H9 (cell line): ENCODE data around the gene PARP3. TPM values are rescaled to one million over a fixed set of nuclear protein-coding genes. Genes with fewer than 3 reads are reported as not detected.

Experiments
- DNase-seq: peaks from one replicate; pipeline ENCODE4 v3.0.0-alpha.2; 2017
- H2AFZ ChIP-seq: one replicate; pipeline ENCODE4 v1.6.1; 2013; ENCODE audit warnings: mild to moderate bottlenecking, low read length, control low read depth, moderate library complexity
- H2AK5ac ChIP-seq: 2 replicates; pipeline ENCODE4 v1.6.1; 2013; ENCODE audit warnings: low read length, control low read depth, mixed read lengths; ENCODE audit not compliant: insufficient read length
- H2BK120ac ChIP-seq: one replicate; pipeline ENCODE4 v1.6.1; 2013; ENCODE audit warnings: low read depth, mild to moderate bottlenecking, low read length, control low read depth, inconsistent platforms; ENCODE audit not compliant: poor library complexity, severe bottlenecking
- H2BK12ac ChIP-seq: 2 replicates; pipeline ENCODE4 v1.6.1; 2013; ENCODE audit warnings: low read length, control low read depth, mixed read lengths, low read depth; ENCODE audit not compliant: insufficient read length
- H2BK15ac ChIP-seq: 2 replicates; pipeline ENCODE4 v1.6.1; 2013; ENCODE audit warnings: low read depth, low read length, control low read depth
- H2BK20ac ChIP-seq: one replicate; pipeline ENCODE4 v1.6.1; 2013; ENCODE audit warnings: low read depth, mild to moderate bottlenecking, low read length, control low read depth, inconsistent platforms; ENCODE audit not compliant: poor library complexity, severe bottlenecking
- H2BK5ac ChIP-seq: 2 replicates; pipeline ENCODE4 v1.6.1; 2013; ENCODE audit warnings: low read length, control low read depth, mixed read lengths; ENCODE audit not compliant: insufficient read length
- H3K14ac ChIP-seq: 2 replicates; pipeline ENCODE4 v1.6.1; 2013; ENCODE audit warnings: low read length, control low read depth; ENCODE audit not compliant: insufficient read depth
- H3K18ac ChIP-seq: 2 replicates; pipeline ENCODE4 v1.6.1; 2013; ENCODE audit warnings: low read depth, mild to moderate bottlenecking, mixed read lengths, low read length, control low read depth; ENCODE audit not compliant: insufficient read length
- H3K23ac ChIP-seq: 2 replicates; pipeline ENCODE4 v1.6.1; 2013; ENCODE audit warnings: low read length, control low read depth, mixed read lengths, low read depth; ENCODE audit not compliant: insufficient read length
- H3K23me2 ChIP-seq: 2 replicates; pipeline ENCODE4 v1.6.1; 2013; ENCODE audit warnings: low read depth, mild to moderate bottlenecking, mixed read lengths, low read length, control low read depth; ENCODE audit not compliant: insufficient read length, poor library complexity, severe bottlenecking
- H3K27ac ChIP-seq: 2 replicates; pipeline ENCODE4 v1.5.1; 2013; ENCODE audit warnings: low read length, control low read depth, mixed read lengths, low read depth; ENCODE audit not compliant: insufficient read length
- H3K27me3 ChIP-seq: 2 replicates; pipeline ENCODE4 v1.6.1; 2013; ENCODE audit warnings: low read length, control low read depth, inconsistent platforms; ENCODE audit not compliant: insufficient read depth
- H3K4ac ChIP-seq: 2 replicates; pipeline ENCODE4 v1.6.1; 2013; ENCODE audit warnings: low read depth, mild to moderate bottlenecking, control low read depth, inconsistent platforms, low read length, moderate library complexity
- H3K4me1 ChIP-seq: 2 replicates; pipeline ENCODE4 v1.6.1; 2013; ENCODE audit warnings: low read length, control low read depth, inconsistent platforms; ENCODE audit not compliant: insufficient read depth
- H3K4me2 ChIP-seq: 2 replicates; pipeline ENCODE4 v1.6.1; 2013; ENCODE audit warnings: low read length, control low read depth, mixed read lengths; ENCODE audit not compliant: insufficient read length, insufficient read depth
- H3K56ac ChIP-seq: 2 replicates; pipeline ENCODE4 v1.6.1; 2013; ENCODE audit warnings: low read depth, mild to moderate bottlenecking, mixed read lengths, low read length, control low read depth; ENCODE audit not compliant: insufficient read length
- H3K79me1 ChIP-seq: 2 replicates; pipeline ENCODE4 v1.6.1; 2013; ENCODE audit warnings: low read depth, mild to moderate bottlenecking, moderate library complexity, low read length, control low read depth, inconsistent platforms; ENCODE audit not compliant: insufficient read depth, poor library complexity, severe bottlenecking
- H3K79me2 ChIP-seq: 2 replicates; pipeline ENCODE4 v1.6.1; 2013; ENCODE audit warnings: low read length, control low read depth, inconsistent platforms; ENCODE audit not compliant: insufficient read depth
- H3K9ac ChIP-seq: 2 replicates; pipeline ENCODE4 v1.6.1; 2013; ENCODE audit warnings: low read length, control low read depth, mixed read lengths; ENCODE audit not compliant: insufficient read length; ENCODE audit errors: extremely low read depth
- H3K9me3 ChIP-seq: one replicate; pipeline ENCODE4 v1.6.1; 2013; ENCODE audit warnings: low read depth, low read length, inconsistent platforms; ENCODE audit not compliant: control insufficient read depth
- H3T11ph ChIP-seq: one replicate; pipeline ENCODE4 v1.6.1; 2013; ENCODE audit warnings: mild to moderate bottlenecking, low read length, control low read depth, inconsistent platforms
- H4K20me1 ChIP-seq: one replicate; pipeline ENCODE4 v1.6.1; 2013; ENCODE audit not compliant: control insufficient read depth, insufficient read length, insufficient read depth
- H4K5ac ChIP-seq: 2 replicates; pipeline ENCODE4 v1.6.1; 2013; ENCODE audit warnings: low read depth, mild to moderate bottlenecking, mixed read lengths, low read length, control low read depth; ENCODE audit not compliant: insufficient read length
- H4K8ac ChIP-seq: replicated peaks from 2 replicates; pipeline ENCODE4 v1.6.1; 2013; ENCODE audit warnings: low read length, control low read depth, mixed read lengths, low read depth; ENCODE audit not compliant: insufficient read length
- H4K91ac ChIP-seq: 2 replicates; pipeline ENCODE4 v1.6.1; 2013; ENCODE audit warnings: low read depth, mild to moderate bottlenecking, moderate library complexity, mixed read lengths, low read length, control low read depth; ENCODE audit not compliant: insufficient read length
- H3K27ac Mint-ChIP-seq, 3 experiments: 2 replicates in 2 of 3; 3 replicates in 1 of 3; pipeline ENCODE4 v1.8.0; 2020 to 2021; ENCODE audit warnings: mixed read lengths in 3 of 3, mild to moderate bottlenecking in 1 of 3, moderate library complexity in 1 of 3
- H3K27me3 Mint-ChIP-seq: 2 replicates; pipeline ENCODE4 v1.8.0; 2021; ENCODE audit warnings: low read depth, mild to moderate bottlenecking, moderate library complexity, mixed read lengths
- H3K36me3 Mint-ChIP-seq, 3 experiments: 2 replicates in 2 of 3; 3 replicates in 1 of 3; pipeline ENCODE4 v1.8.0; 2020 to 2021; ENCODE audit warnings: low read depth in 3 of 3, mixed read lengths in 3 of 3; ENCODE audit not compliant: insufficient read depth in 1 of 3
- H3K4me1 Mint-ChIP-seq, 2 experiments: 2 replicates each; pipeline ENCODE4 v1.8.0; 2020; ENCODE audit warnings: mixed read lengths in 2 of 2
- H3K4me3 Mint-ChIP-seq, 2 experiments: 2 replicates in 1 of 2; 3 replicates in 1 of 2; pipeline ENCODE4 v1.8.0; 2020 to 2021; ENCODE audit warnings: mild to moderate bottlenecking in 2 of 2, mixed read lengths in 2 of 2, moderate library complexity in 1 of 2
- H3K9me3 Mint-ChIP-seq, 2 experiments: 2 replicates in 1 of 2; 3 replicates in 1 of 2; pipeline ENCODE4 v1.8.0; 2020; ENCODE audit warnings: mild to moderate bottlenecking in 2 of 2, mixed read lengths in 2 of 2, moderate library complexity in 1 of 2
- CTCF ChIP-seq: fragments of 200-600 bp; sonication (generic); conservative IDR thresholded peaks from 3 replicates; pipeline ENCODE4 v1.8.0; 2021; ENCODE audit warnings: antibody characterized with exemption, mild to moderate bottlenecking
- whole genome bisulfite sequencing: extraction: QIAGEN DNeasy Blood & Tissue Kit; methylation state at CpG from one replicate; pipeline ENCODE4 v1.1.7; 2013; ENCODE audit warnings: missing lambda C conversion rate, low lambda C conversion rate, mixed read lengths; ENCODE audit not compliant: insufficient read length; ENCODE audit errors: extremely low coverage; 5-methylcytosine and 5-hydroxymethylcytosine counted together
- total RNA-seq: library from RNA; stranded (reverse); gene quantifications from 2 replicates; pipeline ENCODE4 v1.2.1, GENCODE V29; 2021

PARP3 gene
- total RNA-seq, 1 experiment from 2014 or later, result 1.3 TPM

DNA sequence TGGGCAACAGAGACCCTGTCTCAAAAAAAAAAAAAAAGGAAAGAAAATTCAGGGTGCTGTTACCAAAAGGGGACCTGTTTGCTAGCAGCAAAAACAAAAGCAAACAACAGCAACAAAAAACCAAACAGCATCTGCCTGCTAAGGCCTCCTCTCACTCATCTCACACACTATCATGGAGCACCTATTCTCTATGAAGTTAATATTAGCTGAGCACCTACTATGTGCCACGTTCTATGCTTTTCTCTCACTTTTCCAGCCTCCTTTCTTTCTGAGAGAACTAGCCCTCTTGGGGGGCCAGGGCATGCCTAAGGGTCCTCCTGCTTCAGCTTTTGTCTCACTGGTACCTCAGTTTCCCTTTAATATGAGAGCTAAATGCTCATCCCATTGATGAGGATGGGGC, 12.6 kb downstream of the PARP3 start:
- Histone ChIP-seq H3K79me1 (no peaks in the 10 kb centered on the region), H2AFZ (no peak overlapping the region), H2BK120ac (no peak overlapping the region), H3K9ac (no peak overlapping the region), H3K4me2 (no peak overlapping the region), H2BK20ac (no peak overlapping the region), H3K14ac (no peak overlapping the region), H3T11ph (no peak overlapping the region), H2AK5ac (no peak overlapping the region), H3K27ac (no peak overlapping the region), H3K23me2 (no peaks in the 10 kb centered on the region), H4K20me1 (no peaks in the 10 kb centered on the region), H3K4ac (no peak overlapping the region), H2BK12ac (no peak overlapping the region), H3K9me3 (no peaks in the 10 kb centered on the region), H3K18ac (no peak overlapping the region), H4K8ac (no peak overlapping the region), H3K27me3 (peaks cover 21% of the 10 kb centered on the region), H2BK5ac (no peak overlapping the region), H3K56ac (no peak overlapping the region), H4K91ac (no peak overlapping the region), H4K5ac (no peak overlapping the region), H3K79me2 (no peaks in the 10 kb centered on the region), H3K4me1 (no peaks in the 10 kb centered on the region), H3K23ac (no peak overlapping the region), H2BK15ac (no peak overlapping the region)
- H3K4me1 Mint-ChIP-seq, result peaks cover 0 to 5% of the 10 kb centered on the region in 2 experiments; a peak in 3 of 4 replicates
- TF ChIP-seq CTCF, result no peak
- no peak overlapping the region for H3K27ac Mint-ChIP-seq
- no peaks in the 10 kb centered on the region for H3K36me3 Mint-ChIP-seq
- DNase-seq, result no peak
- peaks cover 76% of the 10 kb centered on the region for H3K27me3 Mint-ChIP-seq
- H3K4me3 Mint-ChIP-seq, result no peak overlapping the region
- no peaks in the 10 kb centered on the region for H3K9me3 Mint-ChIP-seq
- WGBS, result no CpG with 5 or more reads among the region's 1 CpG
